SHP77 treated with DMSO at 0.1 percent for 48 hours (cell line): Measurements from ENCODE around the gene PRSS57.
"Not testable (repeated sequence)": the region's sequence is repeated elsewhere in the genome, so short reads cannot be mapped to it uniquely, and the experiment has no call there.

Experiments
- DNase-seq: peaks from one replicate; lab custom pipeline; 2025; lab: John Stamatoyannopoulos, UW

PRSS57 gene

GRCh38 chr19:723247-723646 is 28.0 kb upstream of the PRSS57 start:
- DNase-seq = no peak

GRCh38 chr19:722553-723101 is 27.4 kb upstream of the PRSS57 start:
- no peak for DNase-seq

GRCh38 chr19:720345-721160 is 25.3 kb upstream of the PRSS57 start:
- no peak for DNase-seq

- DNase-seq = no peak
Measured at GRCh38 chr19:719636-720344, 24.5 kb upstream of the PRSS57 start.

DNA sequence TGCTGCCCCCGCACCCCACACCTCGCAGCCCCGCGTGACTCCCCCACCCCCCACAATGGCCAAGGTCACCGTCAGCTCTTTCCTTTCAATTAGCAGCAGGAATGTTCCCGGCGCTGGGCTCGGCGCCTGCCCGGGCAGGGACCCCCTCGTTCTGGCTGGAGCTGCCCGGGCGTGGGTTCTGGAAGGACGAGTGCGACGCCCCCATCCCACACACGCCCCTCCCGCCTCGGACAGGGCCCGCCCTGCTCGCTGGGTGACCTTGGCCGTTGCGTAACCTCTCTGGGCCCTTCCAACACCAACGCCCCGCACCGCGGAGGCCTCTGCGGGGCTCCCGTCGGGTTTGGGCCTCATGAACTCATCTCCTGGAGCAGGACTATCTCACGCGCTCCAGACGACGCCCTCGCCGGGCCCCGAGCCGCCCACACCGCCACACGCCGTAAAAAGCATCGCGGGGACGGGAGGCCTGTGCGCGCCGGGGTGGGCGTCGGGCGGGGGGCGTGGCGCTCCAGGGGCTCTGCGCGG is 23.8 kb upstream of the PRSS57 start:
- DNase-seq = no peak

- DNase-seq = no peak
Measured at GRCh38 chr19:718251-718951, 23.1 kb upstream of the PRSS57 start.

GRCh38 chr19:715347-715746 is 20.1 kb upstream of the PRSS57 start:
- DNase-seq = no peak

- no peak for DNase-seq
Measured at GRCh38 chr19:711254-711653, 16.0 kb upstream of the PRSS57 start.

DNA sequence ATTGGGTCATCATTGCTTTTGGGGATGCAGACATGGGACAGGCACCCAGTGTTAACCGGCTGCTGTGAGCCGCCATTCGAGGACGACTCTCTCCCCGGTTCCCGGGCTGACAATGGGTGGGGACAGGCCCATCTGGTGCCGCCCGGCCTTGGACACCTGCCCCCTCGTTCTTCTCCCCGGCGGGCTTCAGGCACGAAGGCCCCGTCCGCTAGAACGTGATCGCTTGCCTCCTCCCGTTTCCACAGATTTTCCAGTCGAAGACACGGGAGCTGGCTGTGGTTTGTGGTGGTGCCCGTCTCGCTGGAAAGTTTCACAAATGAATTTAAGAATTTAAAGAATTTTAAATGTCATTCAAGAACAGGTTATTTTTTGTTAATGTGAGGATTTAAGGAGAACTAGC is 15.5 kb upstream of the PRSS57 start:
- no peak for DNase-seq

GRCh38 chr19:709965-710571 is 14.8 kb upstream of the PRSS57 start:
- no peak for DNase-seq

- no peak for DNase-seq
Measured at GRCh38 chr19:709196-709964, 14.1 kb upstream of the PRSS57 start.

DNA sequence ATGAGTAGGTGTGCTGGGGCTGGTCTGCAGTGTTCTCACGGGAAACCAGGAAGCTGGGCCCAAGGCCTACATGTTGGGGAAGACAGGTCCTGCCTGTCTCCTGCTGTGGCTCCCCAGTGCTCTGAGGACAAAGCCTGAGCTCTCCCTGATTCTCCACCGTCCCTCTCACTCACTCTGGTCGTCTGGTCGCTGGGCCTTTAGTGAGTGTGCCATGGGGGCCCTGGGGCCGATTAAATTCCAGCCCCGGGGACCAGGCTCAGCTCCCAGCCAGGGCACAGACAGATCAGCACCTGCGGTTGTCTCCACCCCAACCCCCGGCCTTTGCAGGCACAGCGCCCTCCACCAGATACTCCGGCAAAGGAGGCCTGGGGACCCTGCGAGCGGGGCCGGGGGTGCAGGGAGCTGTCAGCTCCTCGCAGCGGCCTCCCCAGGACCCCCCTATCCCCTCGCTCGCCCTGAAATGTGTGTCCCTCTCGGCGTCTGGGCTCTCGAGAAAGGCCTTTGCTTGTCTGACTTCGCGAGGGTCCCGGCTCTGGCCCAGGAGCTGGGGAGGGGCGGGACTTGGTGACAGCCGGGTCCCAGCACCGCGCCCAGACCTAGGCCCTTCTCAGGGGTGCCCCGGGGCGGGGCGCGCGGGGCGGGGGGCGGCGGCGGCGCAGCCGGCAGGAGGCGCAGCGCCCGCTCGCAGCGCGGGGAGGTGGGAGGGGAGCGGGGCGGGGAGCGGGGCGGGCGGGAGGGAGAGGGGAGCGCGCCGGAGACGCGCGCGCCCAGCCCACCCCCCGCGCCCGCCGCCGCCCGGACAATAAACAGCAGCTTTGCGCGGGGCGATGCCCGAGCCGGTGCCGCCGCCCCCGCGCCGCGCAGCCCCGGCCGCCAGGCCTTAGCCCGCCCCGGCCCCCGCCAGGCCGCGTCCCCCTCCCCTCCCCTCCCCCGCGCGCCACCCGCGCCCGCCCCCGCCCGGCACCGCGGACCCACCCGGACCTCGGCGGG is 13.2 kb upstream of the PRSS57 start, which contains the start of gene PALM:
Gene PALM, plus strand, starts transcription at position 782 of the 990 bp plus-strand sequence. CDS start 212 bp downstream, outside the sequence.
- DNase-seq = no peak

DNA sequence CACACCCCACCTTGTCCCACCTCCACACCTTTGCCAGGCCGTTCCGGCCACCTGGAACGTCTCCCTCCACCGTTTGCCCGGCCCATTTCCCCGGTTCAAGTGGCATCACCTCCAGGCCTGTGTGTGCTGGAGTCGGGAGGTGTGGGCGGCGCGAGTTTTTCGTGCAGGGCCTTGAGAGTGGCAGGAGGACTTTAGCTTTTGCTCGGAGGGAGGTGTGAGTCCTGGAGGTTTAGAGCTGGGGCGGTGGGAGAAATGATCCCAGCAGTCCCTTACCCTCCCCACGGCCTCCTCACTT is 9.1 kb upstream of the PRSS57 start:
- no peak for DNase-seq

- no peak for DNase-seq
Measured at GRCh38 chr19:703651-704446, 8.6 kb upstream of the PRSS57 start.

DNA sequence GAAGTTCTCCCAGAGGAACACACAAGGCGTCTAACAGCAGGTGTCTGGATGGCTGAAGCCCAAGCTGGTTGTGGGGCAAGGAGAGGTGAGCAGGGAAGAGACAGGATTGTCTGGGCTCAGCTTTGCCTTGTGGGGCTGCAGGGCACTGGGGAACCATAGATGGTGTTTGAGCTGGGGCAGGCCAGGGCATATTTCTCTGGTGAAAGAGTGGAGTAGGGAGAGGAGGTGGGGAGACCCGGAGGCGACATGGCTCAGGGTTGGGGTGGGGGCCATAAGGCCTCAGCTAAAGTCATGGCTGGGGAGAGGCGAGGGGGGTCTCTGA is 8.0 kb upstream of the PRSS57 start:
- no peak for DNase-seq

- DNase-seq = not testable (repeated sequence)
Measured at GRCh38 chr19:702847-703246, 7.6 kb upstream of the PRSS57 start.

- DNase-seq = not testable (repeated sequence)
Measured at GRCh38 chr19:699885-700284, 4.6 kb upstream of the PRSS57 start.

GRCh38 chr19:698529-698928 is 3.3 kb upstream of the PRSS57 start:
- DNase-seq = not testable (repeated sequence)
